Measurements from ENCODE around the gene PDCD11. TPM values are rescaled to one million over a fixed set of nuclear protein-coding genes. Genes with fewer than 3 reads are reported as not detected.

Gene PDCD11
- total RNA-seq, 2 experiments from 2014 or later: 56.4 to 56.7 TPM

GRCh38 chr10:103451831-103452505 is 55.5 kb downstream of the PDCD11 start, which contains the start of gene CALHM2:
Gene CALHM2 (minus strand): TSS chr10:103452370. CDS start chr10:103449941, 2,429 bp downstream.
- Mint-ChIP-seq H3K36me3 (peaks cover 28% of the 10 kb centered on the region), H3K4me3 (peak within 1 kb of the TSS; percentile 90), H3K4me1 (ENCODE audit: low read depth) (peaks cover 44% of the 10 kb centered on the region), H3K9me3 (no peaks in the 10 kb centered on the region), H3K27ac (peak within 1 kb of the TSS; percentile 91), H3K27me3 (no peaks in the 10 kb centered on the region)
- ChIA-PET CTCF (interaction anchor here (0.7 to 5.1 kb wide), 12 partner anchors 10 to 534 kb away, joined by 3 to 30 read pairs (median 5); partner anchors contain the start of gene CNNM2), POLR2A (interaction anchor here (1.0 to 1.3 kb wide), 2 partner anchors 12 to 19 kb away, joined by 3 to 5 read pairs; no protein-coding TSS in a partner anchor)
- intact Hi-C loops (cut with micrococcal nuclease): loop anchor here (1.0 kb wide), 2 partner anchors 19 to 30 kb away; no protein-coding TSS in a partner anchor
- DNase-seq: peak; percentile 75

- H3K27ac Mint-ChIP-seq: peak overlapping the region; percentile 91
- intact Hi-C loops (cut with micrococcal nuclease): loop anchor here (1.0 kb wide), 1 partner anchor 19 kb away; no protein-coding TSS in a partner anchor
- H3K4me1 Mint-ChIP-seq (ENCODE audit: low read depth): peaks cover 41% of the 10 kb centered on the region
- H3K4me3 Mint-ChIP-seq: peak overlapping the region; percentile 90
- CTCF ChIA-PET: interaction anchor here (0.7 to 5.1 kb wide), 6 partner anchors 10 to 36 kb away, joined by 3 to 30 read pairs (median 6); no protein-coding TSS in a partner anchor
- no peak for DNase-seq
- no peaks in the 10 kb centered on the region for H3K9me3 Mint-ChIP-seq
- peaks cover 26% of the 10 kb centered on the region for H3K36me3 Mint-ChIP-seq
- H3K27me3 Mint-ChIP-seq: no peaks in the 10 kb centered on the region
- POLR2A ChIA-PET: interaction anchor here (0.6 to 1.1 kb wide), 4 partner anchors 18 to 132 kb away, joined by 3 to 4 read pairs (median 3); no protein-coding TSS in a partner anchor
These were observed 56.2 kb downstream of the PDCD11 start for GRCh38 chr10:103452506-103453230.

GRCh38 chr10:103454026-103454425 is 57.6 kb downstream of the PDCD11 start:
- POLR2A ChIA-PET: interaction anchor here (0.5 kb wide), 1 partner anchor 39 kb away, joined by 3 read pairs; the partner anchor contains the start of gene NEURL1
- CTCF ChIA-PET: interaction anchor here (0.7 to 5.1 kb wide), 3 partner anchors 27 to 32 kb away, joined by 3 to 30 read pairs (median 3); no protein-coding TSS in a partner anchor

GRCh38 chr10:103455235-103455634 is 58.8 kb downstream of the PDCD11 start:
- H3K4me1 Mint-ChIP-seq (ENCODE audit: low read depth): peaks cover 26% of the 10 kb centered on the region
- H3K9me3 Mint-ChIP-seq: no peaks in the 10 kb centered on the region
- POLR2A ChIA-PET: no interaction called here
- no peak overlapping the region for H3K4me3 Mint-ChIP-seq
- H3K36me3 Mint-ChIP-seq: peaks cover 6% of the 10 kb centered on the region
- intact Hi-C loops (cut with micrococcal nuclease): no loop called here
- no peak overlapping the region for H3K27ac Mint-ChIP-seq
- H3K27me3 Mint-ChIP-seq: no peaks in the 10 kb centered on the region
- DNase-seq: no peak
- CTCF ChIA-PET: interaction anchor here (0.9 kb wide), 1 partner anchor 28 kb away, joined by 3 read pairs; no protein-coding TSS in a partner anchor

More at GRCh38 chr10:103454026-103454425, 57.6 kb downstream of the PDCD11 start:
- H3K9me3 Mint-ChIP-seq: no peaks in the 10 kb centered on the region
- H3K4me1 Mint-ChIP-seq (ENCODE audit: low read depth): peaks cover 33% of the 10 kb centered on the region
- H3K36me3 Mint-ChIP-seq: peaks cover 17% of the 10 kb centered on the region
- H3K27ac Mint-ChIP-seq: no peak overlapping the region
- no peak for DNase-seq
- intact Hi-C loops (cut with micrococcal nuclease): no loop called here
- H3K4me3 Mint-ChIP-seq: no peak overlapping the region
- no peaks in the 10 kb centered on the region for H3K27me3 Mint-ChIP-seq

- H3K9me3 Mint-ChIP-seq: no peaks in the 10 kb centered on the region
- no peaks in the 10 kb centered on the region for H3K27me3 Mint-ChIP-seq
- intact Hi-C loops (cut with micrococcal nuclease): no loop called here
- no peak for DNase-seq
- H3K4me3 Mint-ChIP-seq: no peak overlapping the region
- no peaks in the 10 kb centered on the region for H3K36me3 Mint-ChIP-seq
- ChIA-PET POLR2A (no interaction called here), CTCF (interaction anchor here (0.9 kb wide), 1 partner anchor 27 kb away, joined by 3 read pairs; no protein-coding TSS in a partner anchor)
- H3K4me1 Mint-ChIP-seq (ENCODE audit: low read depth): peaks cover 17% of the 10 kb centered on the region
- H3K27ac Mint-ChIP-seq: no peak overlapping the region
These were observed 59.7 kb downstream of the PDCD11 start for GRCh38 chr10:103456074-103456660.

GRCh38 chr10:103457176-103457712 is 60.8 kb downstream of the PDCD11 start:
- CTCF ChIA-PET: no interaction called here
- POLR2A ChIA-PET: no interaction called here
- intact Hi-C loops (cut with micrococcal nuclease): no loop called here
- H3K27me3 Mint-ChIP-seq: no peaks in the 10 kb centered on the region
- no peak overlapping the region for H3K27ac Mint-ChIP-seq
- H3K4me1 Mint-ChIP-seq (ENCODE audit: low read depth): peaks cover 15% of the 10 kb centered on the region
- H3K4me3 Mint-ChIP-seq: no peak overlapping the region
- H3K36me3 Mint-ChIP-seq: no peaks in the 10 kb centered on the region
- DNase-seq: no peak
- no peaks in the 10 kb centered on the region for H3K9me3 Mint-ChIP-seq

GRCh38 chr10:103457896-103458583 is 61.6 kb downstream of the PDCD11 start:
- ChIA-PET POLR2A (no interaction called here), CTCF (no interaction called here)
- no peak for DNase-seq
- Mint-ChIP-seq H3K27ac (no peak overlapping the region), H3K9me3 (no peaks in the 10 kb centered on the region), H3K4me3 (no peak overlapping the region), H3K36me3 (no peaks in the 10 kb centered on the region), H3K4me1 (ENCODE audit: low read depth) (peaks cover 10% of the 10 kb centered on the region), H3K27me3 (no peaks in the 10 kb centered on the region)
- intact Hi-C loops (cut with micrococcal nuclease): no loop called here

- H3K27ac Mint-ChIP-seq: no peak within 1 kb of the TSS
- DNase-seq: peak; percentile 31
These were observed 62.3 kb downstream of the PDCD11 start, which contains the start of gene CALHM1 for GRCh38 chr10:103458720-103459119. Gene CALHM1 (minus strand): TSS chr10:103458900. CDS start chr10:103458751, 149 bp downstream.

GRCh38 chr10:103459615-103460014 is 63.2 kb downstream of the PDCD11 start:
- no peaks in the 10 kb centered on the region for H3K36me3 Mint-ChIP-seq
- no peak overlapping the region for H3K27ac Mint-ChIP-seq
- peaks cover 5% of the 10 kb centered on the region for H3K4me1 Mint-ChIP-seq (ENCODE audit: low read depth)
- no peak overlapping the region for H3K4me3 Mint-ChIP-seq
- ChIA-PET CTCF (no interaction called here), POLR2A (no interaction called here)
- intact Hi-C loops (cut with micrococcal nuclease): no loop called here
- no peak for DNase-seq
- no peaks in the 10 kb centered on the region for H3K9me3 Mint-ChIP-seq
- no peaks in the 10 kb centered on the region for H3K27me3 Mint-ChIP-seq

More at GRCh38 chr10:103458720-103459119, 62.3 kb downstream of the PDCD11 start, which contains the start of gene CALHM1:
- no peaks in the 10 kb centered on the region for H3K9me3 Mint-ChIP-seq
- peaks cover 6% of the 10 kb centered on the region for H3K4me1 Mint-ChIP-seq (ENCODE audit: low read depth)
- H3K4me3 Mint-ChIP-seq: no peak within 1 kb of the TSS
- ChIA-PET POLR2A (no interaction called here), CTCF (no interaction called here)
- no peaks in the 10 kb centered on the region for H3K27me3 Mint-ChIP-seq
- intact Hi-C loops (cut with micrococcal nuclease): no loop called here
- H3K36me3 Mint-ChIP-seq: no peaks in the 10 kb centered on the region

GRCh38 chr10:103463499-103463898 is 67.1 kb downstream of the PDCD11 start:
- Mint-ChIP-seq H3K27ac (no peak overlapping the region), H3K4me3 (no peak overlapping the region), H3K9me3 (no peaks in the 10 kb centered on the region), H3K36me3 (no peaks in the 10 kb centered on the region), H3K4me1 (ENCODE audit: low read depth) (peaks cover 9% of the 10 kb centered on the region), H3K27me3 (no peaks in the 10 kb centered on the region)
- intact Hi-C loops (cut with micrococcal nuclease): no loop called here
- CTCF ChIA-PET: interaction anchor here (1.8 kb wide), 1 partner anchor 23 kb away, joined by 4 read pairs; no protein-coding TSS in a partner anchor
- DNase-seq: no peak
- POLR2A ChIA-PET: interaction anchor here (0.6 kb wide), 1 partner anchor 14 kb away, joined by 3 read pairs; no protein-coding TSS in a partner anchor

Data from activated CD4-positive, alpha-beta memory T cell treated with anti-CD3 and anti-CD28 coated beads for 36 hours (primary cell).